ENCODE data around the gene LHPP.

Gene LHPP

GRCh38 chr10:124654686-124655085, 193.1 kb downstream of the LHPP start:
- no peaks in the 10 kb centered on the region for H3K4me1 ChIP-seq

GRCh38 chr10:124655191-124656112, 193.8 kb downstream of the LHPP start:
- Histone ChIP-seq H3K4me1 (no peaks in the 10 kb centered on the region), H3K27me3 (ENCODE audit: low read depth) (no peaks in the 10 kb centered on the region), H3K36me3 (replicated peaks) (no peaks in the 10 kb centered on the region), H3K4me3 (no peak overlapping the region), H3K9me3 (no peaks in the 10 kb centered on the region)
- in situ Hi-C loops (cut with MboI; ENCODE audit: low sequenced_read_pairs): no loop called here
- no peak for DNase-seq (ENCODE audit: low spot score in 2 of 2)

More at GRCh38 chr10:124654686-124655085, 193.1 kb downstream of the LHPP start:
- in situ Hi-C loops (cut with MboI; ENCODE audit: low sequenced_read_pairs): no loop called here
- H3K9me3 ChIP-seq: no peaks in the 10 kb centered on the region
- DNase-seq (ENCODE audit: low spot score in 2 of 2): no peak
- H3K27me3 ChIP-seq (ENCODE audit: low read depth): no peaks in the 10 kb centered on the region
- H3K36me3 ChIP-seq (replicated peaks): no peaks in the 10 kb centered on the region
- H3K4me3 ChIP-seq: no peak overlapping the region

- Histone ChIP-seq H3K27me3 (ENCODE audit: low read depth) (no peaks in the 10 kb centered on the region), H3K4me3 (no peak overlapping the region), H3K4me1 (no peaks in the 10 kb centered on the region), H3K9me3 (no peaks in the 10 kb centered on the region), H3K36me3 (replicated peaks) (no peaks in the 10 kb centered on the region)
- no peak for DNase-seq (ENCODE audit: low spot score in 2 of 2)
- in situ Hi-C loops (cut with MboI; ENCODE audit: low sequenced_read_pairs): no loop called here
Measured at GRCh38 chr10:124656113-124656490, 194.5 kb downstream of the LHPP start.

- DNase-seq (ENCODE audit: low spot score in 2 of 2): no peak
- no peaks in the 10 kb centered on the region for H3K4me1 ChIP-seq
- in situ Hi-C loops (cut with MboI; ENCODE audit: low sequenced_read_pairs): no loop called here
- no peak overlapping the region for H3K4me3 ChIP-seq
- H3K36me3 ChIP-seq (replicated peaks): no peaks in the 10 kb centered on the region
- H3K9me3 ChIP-seq: no peaks in the 10 kb centered on the region
- H3K27me3 ChIP-seq (ENCODE audit: low read depth): no peaks in the 10 kb centered on the region
Measured at GRCh38 chr10:124656541-124656940, 194.9 kb downstream of the LHPP start.

GRCh38 chr10:124657806-124658205, 196.2 kb downstream of the LHPP start:
- Histone ChIP-seq H3K4me3 (no peak overlapping the region), H3K36me3 (replicated peaks) (no peaks in the 10 kb centered on the region), H3K9me3 (no peaks in the 10 kb centered on the region), H3K4me1 (no peaks in the 10 kb centered on the region), H3K27me3 (ENCODE audit: low read depth) (no peaks in the 10 kb centered on the region)
- no peak for DNase-seq (ENCODE audit: low spot score in 2 of 2)
- in situ Hi-C loops (cut with MboI; ENCODE audit: low sequenced_read_pairs): no loop called here

GRCh38 chr10:124658591-124659242, 197.1 kb downstream of the LHPP start:
- no peaks in the 10 kb centered on the region for H3K4me1 ChIP-seq
- H3K36me3 ChIP-seq (replicated peaks): no peaks in the 10 kb centered on the region; the same call in 1 of the 2 replicates
- in situ Hi-C loops (cut with MboI; ENCODE audit: low sequenced_read_pairs): no loop called here
- no peaks in the 10 kb centered on the region for H3K9me3 ChIP-seq
- no peak overlapping the region for H3K4me3 ChIP-seq
- H3K27me3 ChIP-seq (ENCODE audit: low read depth): no peaks in the 10 kb centered on the region
- no peak for DNase-seq (ENCODE audit: low spot score in 2 of 2)

- no peak overlapping the region for H3K4me3 ChIP-seq
- H3K27me3 ChIP-seq (ENCODE audit: low read depth): no peaks in the 10 kb centered on the region
- no peak for DNase-seq (ENCODE audit: low spot score in 2 of 2)
- in situ Hi-C loops (cut with MboI; ENCODE audit: low sequenced_read_pairs): no loop called here
- no peaks in the 10 kb centered on the region; the same call in 1 of the 2 replicates for H3K36me3 ChIP-seq (replicated peaks)
- H3K4me1 ChIP-seq: no peaks in the 10 kb centered on the region
- no peaks in the 10 kb centered on the region for H3K9me3 ChIP-seq
Measured at GRCh38 chr10:124659380-124659779, 197.8 kb downstream of the LHPP start.

GRCh38 chr10:124660404-124661125, 198.9 kb downstream of the LHPP start:
- Histone ChIP-seq H3K4me3 (no peak overlapping the region), H3K36me3 (replicated peaks) (no peaks in the 10 kb centered on the region; the same call in 1 of the 2 replicates), H3K27me3 (ENCODE audit: low read depth) (no peaks in the 10 kb centered on the region), H3K9me3 (no peaks in the 10 kb centered on the region), H3K4me1 (no peaks in the 10 kb centered on the region)
- DNase-seq (ENCODE audit: low spot score in 2 of 2): no peak
- in situ Hi-C loops (cut with MboI; ENCODE audit: low sequenced_read_pairs): no loop called here

- no peaks in the 10 kb centered on the region for H3K4me1 ChIP-seq
- in situ Hi-C loops (cut with MboI; ENCODE audit: low sequenced_read_pairs): no loop called here
Measured at GRCh38 chr10:124661660-124662180, 200.1 kb downstream of the LHPP start.

GRCh38 chr10:124663228-124663627, 201.6 kb downstream of the LHPP start:
- H3K27me3 ChIP-seq (ENCODE audit: low read depth): no peaks in the 10 kb centered on the region
- DNase-seq (ENCODE audit: low spot score in 2 of 2): no peak
- H3K36me3 ChIP-seq (replicated peaks): no peaks in the 10 kb centered on the region; the same call in 1 of the 2 replicates
- no peaks in the 10 kb centered on the region for H3K4me1 ChIP-seq
- H3K4me3 ChIP-seq: no peak overlapping the region
- in situ Hi-C loops (cut with MboI; ENCODE audit: low sequenced_read_pairs): no loop called here
- H3K9me3 ChIP-seq: no peaks in the 10 kb centered on the region

More at GRCh38 chr10:124661660-124662180, 200.1 kb downstream of the LHPP start:
- Histone ChIP-seq H3K36me3 (replicated peaks) (no peaks in the 10 kb centered on the region; the same call in 1 of the 2 replicates), H3K27me3 (ENCODE audit: low read depth) (no peaks in the 10 kb centered on the region), H3K9me3 (no peaks in the 10 kb centered on the region), H3K4me3 (no peak overlapping the region)
- no peak for DNase-seq (ENCODE audit: low spot score in 2 of 2)
